Keratinocyte (primary cell): ENCODE measurements around the gene ABLIM1. TPM values are rescaled to one million over a fixed set of nuclear protein-coding genes. Genes with fewer than 3 reads are reported as not detected.
A peak's percentile ranks its signal among the peaks of the same experiment; 100 is the strongest.

Experiments used
- DNase-seq: peaks from one replicate; pipeline ENCODE4 v3.0.0-alpha.2; 2011; ENCODE audit warnings: low read depth, missing footprints, low spot score
- FAIRE-seq: peaks from 2 replicates; lab custom pipeline; 2011; peaks lifted over from hg19 to GRCh38; lab: Jason Lieb, UNC
- H2AFZ ChIP-seq: 2 replicates; pipeline ENCODE4 v1.6.0; 2012; ENCODE audit warnings: low read length, control low read depth, inconsistent platforms; ENCODE audit not compliant: control insufficient read depth
- H3K27ac ChIP-seq: 2 replicates; pipeline ENCODE4 v1.5.1; 2011; ENCODE audit warnings: low read length; ENCODE audit not compliant: control insufficient read depth, insufficient read depth
- H3K27me3 ChIP-seq: 3 replicates; pipeline ENCODE4 v1.6.0; 2011; ENCODE audit warnings: low read length; ENCODE audit not compliant: control insufficient read depth, insufficient read depth; ENCODE audit errors: extremely low read depth
- H3K36me3 ChIP-seq, 2 experiments: 2 replicates in 1 of 2; 3 replicates in 1 of 2; pipeline ENCODE4 v1.5.1; 2011; ENCODE audit warnings: low read length in 2 of 2, mild to moderate bottlenecking in 1 of 2; ENCODE audit not compliant: control insufficient read depth in 2 of 2, insufficient read depth in 2 of 2; ENCODE audit errors: extremely low read depth in 1 of 2
- H3K4me1 ChIP-seq: 3 replicates; pipeline ENCODE4 v1.5.1; 2011; ENCODE audit warnings: low read length; ENCODE audit not compliant: control insufficient read depth, insufficient read depth; ENCODE audit errors: extremely low read depth
- H3K4me2 ChIP-seq: 3 replicates; pipeline ENCODE4 v1.6.0; 2011; ENCODE audit warnings: low read depth, low read length; ENCODE audit not compliant: control insufficient read depth, insufficient read depth; ENCODE audit errors: extremely low read depth
- H3K4me3 ChIP-seq, 3 experiments: fragments of 200-600 bp in 1 of 3; sonication (generic) in 1 of 3; 2 replicates in 2 of 3; 3 replicates in 1 of 3; pipeline ENCODE4 v1.5.1; 2011 to 2016; ENCODE audit warnings: low read length in 3 of 3, mild to moderate bottlenecking in 3 of 3, control low read depth in 2 of 3, inconsistent platforms in 1 of 3, low read depth in 1 of 3, mixed read lengths in 1 of 3, mixed run types in 1 of 3, moderate library complexity in 1 of 3; ENCODE audit not compliant: control insufficient read depth in 2 of 3, insufficient read depth in 2 of 3; ENCODE audit errors: extremely low read depth in 1 of 3
- H3K79me2 ChIP-seq: 2 replicates; pipeline ENCODE4 v1.6.0; 2012; ENCODE audit warnings: low read length; ENCODE audit not compliant: control insufficient read depth, insufficient read depth
- H3K9ac ChIP-seq: 3 replicates; pipeline ENCODE4 v1.6.0; 2011; ENCODE audit warnings: low read length; ENCODE audit not compliant: control insufficient read depth, insufficient read depth; ENCODE audit errors: extremely low read depth
- H3K9me1 ChIP-seq: 3 replicates; pipeline ENCODE4 v1.6.0; 2011; ENCODE audit warnings: low read length; ENCODE audit not compliant: control insufficient read depth, insufficient read depth; ENCODE audit errors: extremely low read depth
- H3K9me3 ChIP-seq: 2 replicates; pipeline ENCODE4 v1.5.1; 2012; ENCODE audit warnings: low read depth, low read length; ENCODE audit not compliant: control insufficient read depth
- H4K20me1 ChIP-seq: 3 replicates; pipeline ENCODE4 v1.6.0; 2011; ENCODE audit warnings: low read length; ENCODE audit not compliant: control insufficient read depth, insufficient read depth; ENCODE audit errors: extremely low read depth
- EZH2 ChIP-seq: IDR thresholded peaks from one replicate; pipeline ENCODE4 v1.6.1; 2012; ENCODE audit warnings: inconsistent platforms, mild to moderate bottlenecking, low read length, moderate library complexity
- dilution Hi-C: fragments of 300-500 bp; cut with MboI; formaldehyde crosslinking; loops from one replicate; pipeline ENCODE4 v1.7.0; 2020; ENCODE audit warnings: low sequenced_read_pairs; ENCODE audit not compliant: extremely low pct_ligation_motif_present
- polyA plus RNA-seq, 5 experiments: library from polyadenylated mRNA; depleted of rRNA in 3 of 5; stranded (reverse) in 3 of 5; stranded (forward) in 1 of 5; unstranded in 1 of 5; fragments of >200 nt; gene quantifications; 1 replicate in 1 of 5; 2 replicates in 3 of 5; 3 replicates in 1 of 5; pipeline versions ENCODE4 v1.2.1 to v1.2.3, GENCODE V29; 2011 to 2012; ENCODE audit warnings: missing spikeins in 2 of 5, low read depth in 1 of 5, low replicate concordance in 1 of 5
- TF ChIP-seq, protein P1 (sequence below), 3 experiments: IDR thresholded peaks in 1 of 3; conservative IDR thresholded peaks in 1 of 3; optimal IDR thresholded peaks in 1 of 3; 2 replicates in 2 of 3; 3 replicates in 1 of 3; pipeline versions ENCODE3 to v1.5.1; 2011; ENCODE audit warnings: low read length in 3 of 3, mild to moderate bottlenecking in 3 of 3, moderate library complexity in 2 of 3, control low read depth in 1 of 3, inconsistent platforms in 1 of 3; ENCODE audit not compliant: insufficient read depth in 2 of 3; ENCODE audit errors: extremely low read depth in 1 of 3

Gene ABLIM1
- polyA plus RNA-seq, 1 donor (not counting 4 experiments of a cell fraction or from before 2014, with no cell fraction given) = 55.2 TPM

DNA sequence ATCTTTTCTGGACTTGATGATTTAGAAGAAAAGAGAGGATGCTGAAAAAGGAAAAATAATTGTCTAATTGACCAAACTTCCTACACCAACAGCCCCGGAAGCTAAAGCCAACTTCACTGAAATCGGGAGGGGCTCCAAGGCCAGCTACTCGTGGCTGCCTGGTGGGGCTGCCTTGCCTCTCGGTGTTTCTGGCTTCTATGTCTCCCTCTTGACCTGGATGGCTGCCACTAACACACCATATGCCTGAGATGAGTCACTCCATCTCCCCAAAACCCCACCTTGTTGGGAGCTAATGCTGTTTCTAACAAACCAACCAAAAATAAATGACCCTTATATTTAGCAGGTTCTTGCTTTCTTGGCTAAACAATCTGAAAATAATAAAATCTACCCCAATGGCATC, 166.1 kb downstream of the ABLIM1 start:
- H3K4me1 ChIP-seq = peaks cover 36% of the 10 kb centered on the region
- H3K36me3 ChIP-seq = peaks cover 0 to 6% of the 10 kb centered on the region in 2 experiments
- H3K9ac ChIP-seq = no peak overlapping the region
- H3K4me2 ChIP-seq = peak overlapping the region; percentile 74
- H3K27me3 ChIP-seq = no peaks in the 10 kb centered on the region
- dilution Hi-C loops = no loop called here
- H3K4me3 ChIP-seq = peak overlapping the region in 1 of 3 experiments; percentile 23
- no peaks in the 10 kb centered on the region for H3K9me3 ChIP-seq
- peaks cover 2% of the 10 kb centered on the region for H3K79me2 ChIP-seq
- peak overlapping the region; percentile 63 for H3K27ac ChIP-seq
- TF ChIP-seq, protein P1, sequence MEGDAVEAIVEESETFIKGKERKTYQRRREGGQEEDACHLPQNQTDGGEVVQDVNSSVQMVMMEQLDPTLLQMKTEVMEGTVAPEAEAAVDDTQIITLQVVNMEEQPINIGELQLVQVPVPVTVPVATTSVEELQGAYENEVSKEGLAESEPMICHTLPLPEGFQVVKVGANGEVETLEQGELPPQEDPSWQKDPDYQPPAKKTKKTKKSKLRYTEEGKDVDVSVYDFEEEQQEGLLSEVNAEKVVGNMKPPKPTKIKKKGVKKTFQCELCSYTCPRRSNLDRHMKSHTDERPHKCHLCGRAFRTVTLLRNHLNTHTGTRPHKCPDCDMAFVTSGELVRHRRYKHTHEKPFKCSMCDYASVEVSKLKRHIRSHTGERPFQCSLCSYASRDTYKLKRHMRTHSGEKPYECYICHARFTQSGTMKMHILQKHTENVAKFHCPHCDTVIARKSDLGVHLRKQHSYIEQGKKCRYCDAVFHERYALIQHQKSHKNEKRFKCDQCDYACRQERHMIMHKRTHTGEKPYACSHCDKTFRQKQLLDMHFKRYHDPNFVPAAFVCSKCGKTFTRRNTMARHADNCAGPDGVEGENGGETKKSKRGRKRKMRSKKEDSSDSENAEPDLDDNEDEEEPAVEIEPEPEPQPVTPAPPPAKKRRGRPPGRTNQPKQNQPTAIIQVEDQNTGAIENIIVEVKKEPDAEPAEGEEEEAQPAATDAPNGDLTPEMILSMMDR (optimal IDR thresholded peaks at IDR 0.05 in 1 of 3, IDR thresholded peaks at IDR 0.05 in 1 of 3, conservative IDR thresholded peaks at IDR 0.05 in 1 of 3; ENCODE audit: extremely low read depth in 1 of 3, insufficient read depth in 2 of 3, low read length in 3 of 3) = no peak
- no peak for TF ChIP-seq EZH2
- peaks cover 3% of the 10 kb centered on the region for H3K9me1 ChIP-seq
- no peaks in the 10 kb centered on the region for H4K20me1 ChIP-seq
- FAIRE-seq = no peak
- no peak overlapping the region for H2AFZ ChIP-seq
- no peak for DNase-seq

DNA sequence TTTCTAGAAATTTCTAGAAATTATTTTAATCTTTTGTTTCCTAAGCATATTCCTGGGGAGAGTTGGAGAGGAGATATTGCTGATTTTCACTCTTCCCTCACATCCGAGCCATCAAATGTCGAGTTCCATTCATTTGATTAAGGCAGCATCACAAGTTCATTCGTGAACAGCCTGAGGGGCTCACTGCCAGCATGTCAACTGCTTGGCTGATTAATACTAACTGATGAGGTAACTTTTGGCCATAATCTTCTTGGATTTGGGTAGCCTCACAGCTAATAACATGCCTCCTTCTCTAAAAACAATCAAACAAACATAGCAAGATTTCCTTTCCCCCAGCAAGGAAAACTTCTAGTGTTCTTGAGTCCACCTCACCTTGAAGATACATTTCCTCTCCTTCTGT, 166.7 kb downstream of the ABLIM1 start:
- Histone ChIP-seq H3K4me3 (peak overlapping the region in 1 of 3 experiments; percentile 23), H3K9me3 (no peaks in the 10 kb centered on the region), H3K36me3 (peaks cover 0 to 6% of the 10 kb centered on the region in 2 experiments), H3K9me1 (peaks cover 3% of the 10 kb centered on the region), H4K20me1 (no peaks in the 10 kb centered on the region), H3K4me2 (peak overlapping the region; percentile 74), H3K4me1 (peaks cover 36% of the 10 kb centered on the region), H3K27me3 (no peaks in the 10 kb centered on the region), H2AFZ (no peak overlapping the region), H3K79me2 (peaks cover 2% of the 10 kb centered on the region), H3K9ac (peak overlapping the region; percentile 6), H3K27ac (peak overlapping the region; percentile 63)
- DNase-seq = no peak
- dilution Hi-C loops = no loop called here
- TF ChIP-seq, protein P1 (optimal IDR thresholded peaks at IDR 0.05 in 1 of 3, IDR thresholded peaks at IDR 0.05 in 1 of 3, conservative IDR thresholded peaks at IDR 0.05 in 1 of 3; ENCODE audit: extremely low read depth in 1 of 3, insufficient read depth in 2 of 3, low read length in 3 of 3) = no peak
- TF ChIP-seq EZH2 = no peak
- FAIRE-seq = no peak
